GM19035 (cell line): ENCODE data around the gene NTPCR.
"Not testable (repeated sequence)": the region's sequence is repeated elsewhere in the genome, so short reads cannot be mapped to it uniquely, and the experiment has no call there.

Experiments
- ATAC-seq: cut with Tn5 transposase; IDR thresholded peaks from one replicate; pipeline ENCODE4 v1.9.1; 2021; ENCODE audit not compliant: unreplicated experiment

NTPCR gene

GRCh38 chr1:232983375-232983774 lies 33.0 kb downstream of the NTPCR start:
- ATAC-seq, result no peak

GRCh38 chr1:232983817-232984567 lies 33.6 kb downstream of the NTPCR start:
- no peak for ATAC-seq

- no peak for ATAC-seq
Measured at GRCh38 chr1:232984577-232985425, 34.4 kb downstream of the NTPCR start.

- no peak for ATAC-seq
Measured at GRCh38 chr1:232985882-232986526, 35.6 kb downstream of the NTPCR start.

GRCh38 chr1:232986527-232986922 lies 36.1 kb downstream of the NTPCR start:
- ATAC-seq, result no peak

- ATAC-seq, result no peak
Measured at GRCh38 chr1:232987046-232987773, 36.8 kb downstream of the NTPCR start.

- no peak for ATAC-seq
Measured at GRCh38 chr1:232987774-232988140, 37.3 kb downstream of the NTPCR start.

- no peak for ATAC-seq
Measured at GRCh38 chr1:232988572-232989040, 38.2 kb downstream of the NTPCR start.

GRCh38 chr1:232990176-232991128 lies 40.0 kb downstream of the NTPCR start:
- no peak for ATAC-seq

GRCh38 chr1:232991238-232991637 lies 40.8 kb downstream of the NTPCR start:
- ATAC-seq, result no peak

- ATAC-seq, result no peak
Measured at GRCh38 chr1:232992227-232992626, 41.8 kb downstream of the NTPCR start.

- no peak for ATAC-seq
Measured at GRCh38 chr1:232993555-232993954, 43.1 kb downstream of the NTPCR start.

- ATAC-seq, result no peak
Measured at GRCh38 chr1:232995189-232995588, 44.8 kb downstream of the NTPCR start.

GRCh38 chr1:232996143-232996542 lies 45.7 kb downstream of the NTPCR start:
- ATAC-seq, result no peak

GRCh38 chr1:232998138-232998537 lies 47.7 kb downstream of the NTPCR start:
- ATAC-seq, result no peak

- ATAC-seq, result no peak
Measured at GRCh38 chr1:232998646-232999045, 48.2 kb downstream of the NTPCR start.

- no peak for ATAC-seq
Measured at GRCh38 chr1:232999956-233000625, 49.7 kb downstream of the NTPCR start.

- not testable (repeated sequence) for ATAC-seq
Measured at GRCh38 chr1:233003638-233004037, 53.2 kb downstream of the NTPCR start.

GRCh38 chr1:233004451-233004850 lies 54.0 kb downstream of the NTPCR start:
- no peak for ATAC-seq
